ENCODE data around the gene TNFAIP2.

DNA sequence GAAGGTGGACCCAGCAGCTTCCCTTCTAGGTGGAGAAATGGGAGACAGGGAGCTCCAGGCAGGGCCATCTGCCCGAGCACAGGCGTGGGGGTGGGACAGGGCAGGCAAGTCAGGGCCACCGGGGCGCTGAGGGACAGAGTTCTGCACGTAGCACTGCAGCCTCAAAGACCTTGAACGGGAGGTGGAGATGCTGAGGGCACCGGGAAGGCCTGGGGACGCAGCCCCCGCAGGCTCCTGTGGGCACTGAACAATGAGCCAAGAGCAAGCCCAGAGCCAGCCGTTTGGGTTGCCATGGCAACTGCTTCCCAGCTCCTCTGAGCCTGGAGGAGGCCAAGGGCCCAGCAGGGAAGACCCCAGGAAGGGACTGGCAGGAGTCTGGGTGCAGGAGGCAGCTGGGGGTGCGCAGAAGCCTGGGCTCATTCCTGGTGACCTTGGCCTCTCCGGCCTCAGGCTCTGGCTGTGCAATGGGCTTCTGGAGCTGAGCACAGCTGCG is 35.9 kb upstream of the TNFAIP2 start:
- TF ChIP-seq EZH2 (IDR thresholded peaks at IDR 0.05; ENCODE audit: low read depth, unreplicated experiment), result no peak
- no peak for TF ChIP-seq REST (IDR thresholded peaks at IDR 0.05; ENCODE audit: unreplicated experiment)
- TF ChIP-seq, protein P1, sequence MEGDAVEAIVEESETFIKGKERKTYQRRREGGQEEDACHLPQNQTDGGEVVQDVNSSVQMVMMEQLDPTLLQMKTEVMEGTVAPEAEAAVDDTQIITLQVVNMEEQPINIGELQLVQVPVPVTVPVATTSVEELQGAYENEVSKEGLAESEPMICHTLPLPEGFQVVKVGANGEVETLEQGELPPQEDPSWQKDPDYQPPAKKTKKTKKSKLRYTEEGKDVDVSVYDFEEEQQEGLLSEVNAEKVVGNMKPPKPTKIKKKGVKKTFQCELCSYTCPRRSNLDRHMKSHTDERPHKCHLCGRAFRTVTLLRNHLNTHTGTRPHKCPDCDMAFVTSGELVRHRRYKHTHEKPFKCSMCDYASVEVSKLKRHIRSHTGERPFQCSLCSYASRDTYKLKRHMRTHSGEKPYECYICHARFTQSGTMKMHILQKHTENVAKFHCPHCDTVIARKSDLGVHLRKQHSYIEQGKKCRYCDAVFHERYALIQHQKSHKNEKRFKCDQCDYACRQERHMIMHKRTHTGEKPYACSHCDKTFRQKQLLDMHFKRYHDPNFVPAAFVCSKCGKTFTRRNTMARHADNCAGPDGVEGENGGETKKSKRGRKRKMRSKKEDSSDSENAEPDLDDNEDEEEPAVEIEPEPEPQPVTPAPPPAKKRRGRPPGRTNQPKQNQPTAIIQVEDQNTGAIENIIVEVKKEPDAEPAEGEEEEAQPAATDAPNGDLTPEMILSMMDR (conservative IDR thresholded peaks at IDR 0.05; ENCODE audit: low read depth in 2 of 2), result no peak
- TF ChIP-seq CREB1 (CRISPR knock-in tag; IDR thresholded peaks at IDR 0.05; ENCODE audit: low read depth), result no peak
- no peak for TF ChIP-seq JUNB (IDR thresholded peaks at IDR 0.05; ENCODE audit: unreplicated experiment)

Data from GM23338 (cell line).